Kidney tubule cell (primary cell): ENCODE measurements around the gene GDPD5.

Experiments
- DNase-seq: peaks from one replicate; pipeline ENCODE4 v3.0.0-alpha.2; 2018; ENCODE audit warnings: low spot score

The GDPD5 gene

DNA sequence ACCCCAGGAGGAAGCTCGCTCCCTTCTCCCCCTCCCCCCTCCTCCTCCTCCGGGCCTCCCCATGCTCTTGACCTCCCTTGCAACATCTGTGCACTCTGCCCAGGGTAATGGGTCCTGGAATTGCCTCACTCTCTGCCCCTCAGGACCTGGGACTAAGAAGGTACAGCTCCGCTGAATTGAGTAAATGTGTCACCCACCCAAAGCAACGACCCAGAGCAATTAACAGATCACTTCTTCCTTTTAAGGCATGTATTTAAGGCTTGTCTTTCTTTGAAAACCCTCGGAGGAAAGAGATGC lies 15.1 kb downstream of the GDPD5 start:
- no peak for DNase-seq

DNA sequence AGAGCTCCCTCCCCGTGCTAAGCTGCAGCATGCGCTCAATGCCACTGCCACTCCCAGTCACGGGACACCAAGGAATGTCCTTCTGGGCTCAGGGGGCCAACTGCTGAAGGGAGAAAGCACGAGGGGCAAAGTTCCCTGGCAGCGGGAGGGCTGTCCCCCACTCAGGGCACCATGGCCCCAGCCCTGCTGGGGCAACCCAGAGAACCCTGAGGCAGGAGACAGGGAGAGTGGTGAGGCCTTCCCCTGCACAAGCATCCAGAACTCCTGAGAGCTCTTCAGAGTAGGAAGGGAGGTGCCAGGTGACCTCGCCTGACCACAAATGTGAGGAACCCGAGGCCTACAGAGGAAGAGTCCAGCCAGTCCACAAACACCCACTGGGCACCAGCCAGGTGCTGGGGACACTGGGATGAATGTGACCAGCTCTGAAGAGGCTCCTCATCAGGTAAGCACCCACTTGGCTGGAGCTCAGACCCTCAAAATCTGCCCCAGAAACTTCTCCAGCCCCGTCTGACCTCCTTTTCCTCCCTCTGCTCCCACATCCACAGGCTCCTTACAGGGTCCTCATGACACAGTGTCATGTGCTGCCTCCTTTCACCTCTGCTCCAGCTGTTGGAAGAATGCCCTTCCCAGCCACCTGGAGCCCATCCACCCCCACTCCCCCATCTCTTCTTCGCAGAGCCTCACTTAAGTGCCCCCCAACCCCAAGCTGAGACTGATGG lies 15.6 kb downstream of the GDPD5 start:
- DNase-seq = no peak

DNA sequence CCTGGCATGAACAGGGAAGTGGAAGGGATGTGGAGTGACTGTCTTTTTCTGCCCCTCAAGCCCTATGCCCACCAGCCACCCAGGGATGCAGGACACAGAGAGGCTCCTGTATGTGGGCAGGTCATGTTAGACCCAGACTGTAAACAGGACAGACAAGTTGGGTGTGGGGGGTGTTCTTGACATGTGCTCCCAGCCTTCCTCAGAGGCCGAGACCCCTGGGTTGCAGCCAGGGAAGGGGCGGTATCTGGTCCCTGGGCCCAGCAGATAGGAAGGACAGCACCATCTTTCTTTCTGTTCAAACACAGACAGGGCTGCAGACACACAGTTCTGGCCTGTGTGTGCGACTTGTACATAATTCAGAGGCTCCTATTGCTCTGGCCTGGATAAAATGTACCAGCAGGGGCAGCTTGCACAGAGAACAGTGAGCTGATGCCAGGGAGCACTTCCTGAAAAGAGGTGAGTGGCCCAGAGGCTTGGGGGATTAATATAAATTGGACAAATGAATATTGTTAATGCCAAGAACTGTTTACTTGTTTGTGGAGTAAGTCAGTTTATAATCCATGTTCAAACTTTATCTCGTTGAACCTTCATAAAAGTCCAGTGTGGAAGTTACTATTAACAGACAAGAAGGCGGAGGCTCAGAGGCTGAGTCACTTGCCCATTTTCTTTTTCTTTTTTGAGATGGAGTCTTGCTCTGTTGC lies 16.6 kb downstream of the GDPD5 start:
- DNase-seq = no peak

DNA sequence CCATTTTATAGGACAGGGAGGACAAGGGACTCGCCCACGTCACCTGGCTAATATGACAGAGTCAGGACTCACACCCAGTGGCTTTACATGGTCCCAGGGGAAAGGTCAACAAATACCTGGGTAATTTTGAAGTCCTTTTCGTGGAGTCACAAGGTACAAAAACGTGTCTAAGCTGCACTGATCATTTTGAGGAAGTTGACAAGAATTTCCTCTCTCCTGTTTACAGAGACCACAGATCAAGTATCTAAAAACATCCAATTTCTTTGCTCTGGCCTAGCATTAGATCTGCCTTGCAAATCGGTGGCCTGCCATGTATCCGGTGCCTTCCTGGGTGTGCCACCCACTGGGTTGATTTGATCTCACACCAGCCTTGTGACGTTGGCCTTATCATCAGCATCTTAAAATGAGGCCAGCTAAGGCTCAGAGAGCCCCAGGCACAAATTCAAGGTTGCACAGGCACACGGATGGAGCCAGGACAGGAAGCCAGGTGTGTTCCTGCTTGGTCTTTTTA lies 17.6 kb downstream of the GDPD5 start:
- DNase-seq = no peak

DNA sequence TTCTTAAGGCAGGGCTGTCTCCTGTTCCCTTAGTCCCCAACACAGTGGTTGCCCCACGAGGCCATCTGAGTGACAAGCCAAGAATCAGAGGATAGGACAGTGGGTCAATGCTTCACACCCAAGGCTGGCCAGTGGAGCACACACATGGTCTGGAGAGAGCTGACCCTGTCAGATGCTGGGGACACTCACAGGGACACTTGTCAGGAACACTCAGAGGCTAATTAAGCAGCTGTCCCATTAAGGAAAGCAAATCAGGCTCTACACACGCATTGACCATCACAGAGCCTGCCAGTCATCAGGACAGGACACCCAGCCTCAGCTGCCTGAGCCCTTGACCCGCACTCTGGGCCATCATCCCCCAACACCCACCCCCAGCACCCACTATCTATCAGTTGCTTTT lies 18.2 kb downstream of the GDPD5 start:
- DNase-seq = no peak

DNA sequence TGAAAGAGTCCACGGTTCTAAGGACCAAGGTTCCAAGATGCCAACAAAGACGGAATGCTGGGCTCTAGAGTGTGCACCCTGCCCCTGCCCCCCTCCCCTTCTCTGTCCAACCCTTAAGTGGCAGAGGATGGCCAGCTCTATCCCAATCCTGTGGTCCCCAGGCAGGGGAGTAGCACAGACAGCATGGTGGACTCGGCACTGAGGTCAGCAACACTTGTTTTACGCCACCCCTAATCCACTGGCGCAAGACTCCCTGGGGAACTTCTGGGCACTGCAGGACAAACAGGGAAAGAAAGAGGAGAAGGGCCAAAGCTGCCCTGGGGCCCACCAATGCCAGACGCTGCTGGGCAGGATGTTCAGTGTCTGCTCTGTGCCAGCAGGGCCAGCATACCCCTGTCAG lies 18.9 kb downstream of the GDPD5 start:
- DNase-seq = no peak

DNA sequence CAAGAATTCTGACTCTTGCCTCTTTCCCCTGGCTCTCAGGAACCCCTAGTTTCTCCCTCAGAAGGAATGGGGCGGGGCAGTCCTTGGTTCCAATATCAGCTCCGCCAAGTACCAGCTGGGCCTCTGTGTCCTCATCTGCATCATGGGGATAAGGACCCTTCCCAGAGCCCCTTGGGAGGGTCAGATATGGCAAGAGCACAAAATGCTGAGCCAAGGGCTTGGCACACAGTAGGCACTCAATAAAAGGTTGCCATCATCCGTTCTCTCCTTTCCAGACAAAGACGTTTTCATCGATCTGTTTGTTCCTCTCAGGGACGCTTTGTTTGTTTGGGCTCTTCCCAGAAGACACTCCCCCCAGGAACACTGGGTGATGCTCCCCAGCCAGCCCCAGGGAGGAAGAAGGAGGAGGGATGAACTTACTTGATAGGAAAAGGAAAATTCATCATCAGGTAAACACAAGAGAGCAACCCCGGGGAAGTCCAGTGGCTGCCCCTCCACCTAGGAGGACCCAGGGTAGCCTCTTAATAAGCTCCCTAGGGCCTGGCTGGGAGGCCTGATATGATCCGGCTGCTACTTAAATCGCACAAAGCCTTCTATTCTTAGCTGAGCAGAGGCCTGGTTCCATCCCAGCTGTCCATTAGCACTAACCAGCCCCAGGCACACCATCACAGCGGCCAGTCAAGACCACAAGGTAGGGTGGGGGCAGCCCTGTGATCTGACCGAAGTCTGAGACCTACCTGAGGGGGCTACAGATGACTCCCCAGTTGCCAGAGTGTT lies 19.6 kb downstream of the GDPD5 start:
- no peak for DNase-seq

DNA sequence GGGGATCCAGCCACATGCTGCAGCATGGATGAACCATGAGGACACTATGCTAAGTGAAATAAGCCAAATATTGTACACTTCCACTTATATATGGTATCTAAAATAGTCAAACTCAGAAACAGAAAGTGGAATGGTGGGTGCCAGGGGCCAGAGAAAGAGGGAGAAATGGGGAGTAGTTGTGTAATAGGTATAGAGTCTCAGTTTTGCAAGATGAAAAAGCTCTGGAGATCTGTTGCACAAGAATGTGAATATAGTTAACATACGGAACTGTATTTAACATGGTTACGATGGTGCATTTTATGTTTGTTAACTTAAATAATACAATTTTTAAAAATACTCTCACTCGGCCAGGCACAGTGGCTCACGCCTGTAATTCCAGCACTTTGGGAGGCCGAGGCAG lies 21.2 kb downstream of the GDPD5 start:
- DNase-seq = no peak

DNA sequence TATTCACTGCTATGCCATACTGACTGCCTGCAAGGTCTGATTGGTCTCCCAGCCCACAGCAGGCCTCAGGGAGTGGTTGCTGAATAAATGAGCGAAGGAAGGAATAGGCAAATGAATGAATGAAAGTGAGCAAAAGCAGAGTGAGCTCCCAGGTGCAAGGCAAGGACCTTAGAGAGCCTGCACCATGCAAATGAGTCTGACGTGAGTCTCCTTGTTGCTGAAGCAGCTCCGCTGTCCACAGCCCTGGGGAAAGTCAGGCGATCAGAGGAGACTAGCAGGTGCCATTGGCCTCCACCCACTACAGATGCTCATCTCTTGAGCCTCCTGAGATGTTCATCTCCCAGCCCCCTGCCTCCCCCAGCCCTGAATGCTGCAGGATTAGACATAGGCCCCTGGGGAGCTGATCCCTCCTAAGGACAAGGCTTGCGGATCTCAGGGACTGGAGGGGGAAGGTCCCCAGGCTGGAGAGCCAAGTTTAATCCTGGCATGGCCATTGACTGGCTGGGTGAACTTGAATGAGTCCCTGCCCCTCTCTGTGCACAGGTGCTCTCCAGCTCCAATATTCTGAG lies 22.1 kb downstream of the GDPD5 start:
- no peak for DNase-seq

DNA sequence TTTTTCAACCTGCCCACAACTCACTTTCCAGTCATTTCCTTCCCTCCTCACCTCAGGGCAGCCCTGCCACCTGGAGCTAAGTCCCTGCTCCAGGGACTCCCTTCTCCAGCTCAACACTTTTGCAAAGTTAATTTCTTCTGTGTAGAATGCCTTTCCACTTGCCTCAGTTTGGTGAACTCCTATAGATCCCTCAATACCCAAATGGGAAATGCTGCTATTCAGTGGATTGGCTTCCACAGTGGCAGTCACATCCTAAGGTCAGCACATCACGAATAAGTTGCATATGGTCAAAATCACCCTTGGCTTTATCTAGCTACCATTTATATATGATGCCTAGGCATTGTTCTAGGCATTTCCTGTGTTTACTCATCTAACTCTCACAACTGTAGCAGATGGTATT lies 23.6 kb downstream of the GDPD5 start:
- no peak for DNase-seq

DNA sequence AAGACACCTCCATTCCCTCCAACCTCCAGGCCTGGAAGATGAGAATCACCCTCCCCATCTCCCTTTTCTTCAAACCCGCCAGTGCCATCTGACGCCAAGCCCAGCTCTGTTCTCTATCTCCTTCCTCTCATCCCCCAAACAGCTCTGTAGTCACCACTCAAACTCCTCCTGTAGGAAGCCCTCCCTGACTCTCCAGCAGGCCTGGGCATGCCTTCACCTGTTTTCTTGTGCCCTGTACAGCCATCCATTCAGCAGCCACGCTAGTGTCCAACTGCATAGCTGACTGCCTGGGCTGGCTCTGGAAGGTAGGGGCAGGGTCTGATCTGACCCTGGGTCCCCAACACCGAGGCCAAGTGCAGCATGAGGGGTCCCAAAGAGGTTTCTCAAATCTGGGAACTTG lies 25.0 kb downstream of the GDPD5 start:
- no peak for DNase-seq

DNA sequence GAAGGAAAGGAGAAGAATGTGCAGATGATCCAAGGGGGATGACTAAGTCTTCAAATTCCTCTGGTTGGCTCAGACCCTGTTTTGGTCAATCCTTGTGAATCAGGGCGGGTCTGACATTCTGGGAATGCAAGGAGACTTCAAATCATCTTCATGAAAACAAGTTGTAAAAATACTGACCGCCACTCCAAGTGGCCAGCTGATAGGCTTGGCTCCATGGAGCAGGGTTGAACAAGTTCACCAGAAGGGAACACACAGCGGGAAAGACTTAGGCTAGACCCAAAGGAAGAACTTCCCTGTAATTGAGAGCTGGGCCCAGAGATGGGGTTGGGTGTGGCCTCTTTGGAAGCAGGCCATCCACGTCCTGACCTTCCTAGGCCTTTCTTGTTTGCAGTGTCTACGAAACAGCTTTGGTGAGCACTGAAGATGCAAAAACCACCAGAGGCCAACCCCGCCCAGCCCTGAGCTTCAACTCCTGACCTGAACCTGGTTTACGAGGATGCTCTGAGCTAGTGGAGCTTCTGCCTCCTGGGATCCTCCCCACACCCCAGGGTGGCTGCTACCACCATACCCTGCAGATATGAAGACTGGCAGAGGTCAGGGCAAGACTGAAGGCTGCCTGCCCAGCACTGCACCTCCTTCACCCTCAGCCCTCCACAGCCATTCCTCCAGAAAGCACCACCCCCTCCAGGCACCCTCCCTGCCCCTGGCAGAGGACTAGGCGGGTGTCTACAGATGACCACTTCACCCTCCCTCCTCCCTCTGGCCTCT lies 26.1 kb downstream of the GDPD5 start:
- peak; percentile 65 for DNase-seq

DNA sequence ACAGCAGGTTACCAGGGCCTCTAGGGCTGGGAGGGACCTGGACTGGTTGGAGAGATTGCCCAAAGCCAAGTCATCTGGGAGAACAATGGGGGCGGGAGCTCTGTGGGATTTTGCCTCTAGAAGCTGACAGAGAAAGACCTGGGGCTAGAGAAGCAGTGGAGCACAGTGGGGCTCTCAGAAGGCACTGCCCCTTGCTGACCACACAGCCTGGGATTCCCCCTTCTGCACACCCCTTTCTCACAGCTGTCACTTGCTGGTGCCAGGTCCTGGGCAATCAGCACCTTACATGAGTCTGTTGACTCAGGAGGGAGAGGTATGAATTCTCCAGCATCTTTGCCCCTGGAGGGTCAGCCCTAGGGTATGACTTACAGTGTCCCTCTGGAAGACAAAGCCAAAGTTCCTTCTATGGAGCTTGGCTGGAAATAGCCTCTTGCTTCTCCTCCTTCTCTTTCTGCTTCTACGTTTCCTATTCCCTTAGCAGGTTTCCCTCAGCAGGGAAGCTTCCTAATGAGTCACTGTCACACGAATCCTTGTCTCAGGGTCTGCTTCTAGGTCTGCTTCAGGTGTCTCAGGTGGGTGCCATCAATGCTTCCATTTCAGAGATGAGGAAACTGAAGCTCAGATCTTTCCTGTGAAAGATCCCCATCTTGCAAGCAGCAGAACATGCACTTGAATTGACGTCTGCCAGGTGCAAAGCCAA lies 27.0 kb downstream of the GDPD5 start:
- DNase-seq = no peak

DNA sequence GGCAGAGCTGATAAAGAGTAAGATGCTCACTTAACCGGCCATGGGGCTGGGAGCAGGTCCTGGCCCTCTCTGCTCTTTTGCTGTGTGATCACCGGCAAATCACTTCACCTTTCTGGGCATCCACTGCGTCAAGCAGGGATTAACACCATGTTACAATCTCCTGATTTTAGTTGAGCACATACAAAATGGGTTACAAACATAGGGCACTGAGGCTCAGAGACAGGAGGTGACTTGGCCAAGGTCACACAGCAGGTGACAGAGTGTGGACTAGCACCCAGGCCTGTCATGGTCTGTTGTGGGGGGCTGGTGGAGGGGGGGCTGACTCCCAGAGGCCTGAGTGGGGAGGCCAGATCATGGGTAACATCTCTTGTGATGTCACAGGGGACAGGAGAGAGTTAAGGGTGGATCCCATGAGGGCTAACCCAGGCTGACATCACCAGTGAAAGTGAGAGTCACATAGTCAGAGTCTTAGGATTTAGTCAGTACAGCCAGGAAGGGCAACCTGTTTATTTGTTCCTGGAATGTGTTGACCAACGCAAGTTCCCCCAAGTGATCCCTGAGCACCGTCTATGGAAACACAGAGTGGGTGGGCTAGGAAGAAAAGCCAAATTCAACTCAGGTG lies 27.8 kb downstream of the GDPD5 start:
- no peak for DNase-seq

DNA sequence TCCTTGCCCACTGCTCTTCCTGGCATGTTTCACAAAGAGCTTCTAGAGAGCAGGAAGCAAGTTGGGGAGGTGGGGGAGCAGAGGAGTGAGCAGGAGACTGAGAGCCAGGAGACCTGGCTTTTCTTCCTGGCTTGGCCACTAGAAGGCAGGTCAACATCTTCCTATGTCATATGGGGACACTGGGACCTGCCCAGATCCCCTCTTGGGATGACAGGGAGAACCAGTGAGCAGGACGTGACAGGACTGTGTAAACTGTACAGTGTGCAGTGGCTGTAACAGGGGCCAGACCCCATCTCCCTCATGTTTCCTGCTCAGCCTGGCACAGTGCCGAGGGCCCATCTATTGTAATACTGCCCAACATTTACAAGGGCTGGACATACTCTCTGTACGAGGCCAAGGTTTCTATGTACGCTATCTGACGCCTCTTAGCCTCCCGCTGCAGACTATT lies 29.4 kb downstream of the GDPD5 start:
- no peak for DNase-seq

DNA sequence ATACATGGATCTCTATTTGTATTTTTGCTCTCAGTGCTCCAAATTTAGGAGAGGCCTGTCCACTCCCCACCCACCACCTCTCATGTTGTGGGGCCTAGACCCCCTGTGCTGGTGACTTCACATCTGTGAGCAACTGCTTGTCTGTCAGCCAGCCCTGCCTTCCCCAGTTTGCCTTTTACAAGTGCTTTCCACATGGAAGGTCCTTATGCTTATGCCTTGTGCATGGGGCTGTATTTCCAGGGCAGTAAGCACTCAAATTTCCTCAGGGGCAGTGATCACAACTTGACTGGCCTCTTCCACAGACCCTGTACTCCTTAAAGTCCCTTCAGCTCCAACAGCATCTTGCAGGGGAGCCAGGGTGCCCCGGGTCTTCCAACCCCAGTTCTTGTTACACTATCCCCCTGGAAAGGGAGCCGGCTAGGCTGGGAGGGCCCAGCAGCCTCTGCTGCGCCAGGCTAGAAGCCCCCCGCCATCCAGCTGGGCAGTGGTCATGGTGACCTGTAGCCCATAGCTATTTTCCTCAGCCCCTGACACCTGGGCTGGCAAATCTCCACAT lies 29.9 kb downstream of the GDPD5 start:
- DNase-seq = no peak

DNA sequence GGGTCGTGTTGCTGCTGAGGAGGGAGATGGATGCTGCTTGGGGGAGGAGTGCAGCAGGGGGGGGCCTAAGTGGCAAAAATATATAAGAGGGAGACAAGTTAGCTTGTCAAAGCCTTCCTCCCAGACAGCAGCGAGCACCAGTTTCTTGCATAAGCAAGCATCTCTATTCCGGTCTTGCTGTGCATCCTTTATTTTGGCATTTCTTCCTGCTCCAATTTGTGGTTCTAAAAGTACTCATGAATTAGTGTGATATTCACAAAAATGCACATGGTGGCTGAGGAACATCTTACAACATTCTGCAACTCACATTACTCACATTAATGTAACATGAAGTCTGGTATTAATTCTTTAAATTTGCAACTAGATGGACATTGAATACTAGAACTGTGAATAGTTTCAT lies 32.1 kb downstream of the GDPD5 start:
- DNase-seq = no peak

DNA sequence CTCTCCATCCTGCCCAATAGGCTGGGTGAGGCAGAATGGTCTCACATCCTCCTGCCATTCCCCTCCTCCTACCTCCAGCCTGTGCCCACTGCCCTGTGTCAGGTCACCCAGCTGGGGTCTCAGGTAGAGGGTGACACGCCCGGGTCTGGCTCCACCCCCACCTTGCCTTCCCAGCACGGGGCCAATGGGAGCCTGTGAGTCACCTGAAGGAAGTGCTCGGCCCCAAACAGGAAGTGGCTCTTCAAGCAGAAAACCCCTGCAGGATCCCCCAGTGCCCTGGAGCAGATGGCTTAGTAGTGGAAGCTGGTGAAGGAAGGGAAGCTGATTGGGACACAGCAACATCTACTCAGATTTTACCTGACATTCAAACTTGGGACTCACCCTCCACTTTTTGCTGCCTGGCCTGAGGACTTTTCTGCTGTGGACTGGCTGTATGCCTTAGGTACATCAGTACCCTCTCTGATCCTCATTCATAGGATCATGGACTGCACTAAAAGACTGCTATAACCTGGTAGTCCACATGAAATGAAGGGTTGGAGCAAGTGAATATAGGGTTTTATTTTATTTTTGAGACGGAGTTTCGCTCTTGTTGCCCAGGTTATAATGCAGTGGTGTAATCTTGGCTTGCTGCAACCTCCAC lies 33.4 kb downstream of the GDPD5 start:
- DNase-seq = peak; percentile 73

DNA sequence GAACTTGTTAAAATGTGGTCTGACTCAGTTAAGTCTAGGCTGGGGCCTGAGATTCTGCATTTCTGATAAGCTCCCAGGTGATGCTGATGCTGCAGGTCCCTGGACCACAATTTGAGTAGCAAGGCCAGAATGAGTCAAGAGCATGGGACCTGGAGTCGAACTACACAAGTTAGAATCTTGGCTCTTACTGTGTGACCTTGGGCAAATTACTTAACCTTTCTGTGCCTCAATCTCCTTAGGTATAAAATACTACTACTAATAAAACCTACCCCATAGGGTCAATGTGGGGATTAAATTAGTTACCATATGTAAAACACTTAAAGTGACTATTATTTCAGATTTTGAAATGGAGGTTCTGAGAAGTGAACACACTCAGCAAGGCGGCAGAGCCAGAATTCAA lies 34.3 kb downstream of the GDPD5 start:
- no peak for DNase-seq
